H9 (cell line): ENCODE measurements around the gene NAB2. TPM values are rescaled to one million over a fixed set of nuclear protein-coding genes. Genes with fewer than 3 reads are reported as not detected.

Experiments
- DNase-seq: peaks from one replicate; pipeline ENCODE4 v3.0.0-alpha.2; 2017
- H2AFZ ChIP-seq: one replicate; pipeline ENCODE4 v1.6.1; 2013; ENCODE audit warnings: mild to moderate bottlenecking, low read length, control low read depth, moderate library complexity
- H2AK5ac ChIP-seq: 2 replicates; pipeline ENCODE4 v1.6.1; 2013; ENCODE audit warnings: low read length, control low read depth, mixed read lengths; ENCODE audit not compliant: insufficient read length
- H2BK120ac ChIP-seq: one replicate; pipeline ENCODE4 v1.6.1; 2013; ENCODE audit warnings: low read depth, mild to moderate bottlenecking, low read length, control low read depth, inconsistent platforms; ENCODE audit not compliant: poor library complexity, severe bottlenecking
- H2BK12ac ChIP-seq: 2 replicates; pipeline ENCODE4 v1.6.1; 2013; ENCODE audit warnings: low read length, control low read depth, mixed read lengths, low read depth; ENCODE audit not compliant: insufficient read length
- H2BK15ac ChIP-seq: 2 replicates; pipeline ENCODE4 v1.6.1; 2013; ENCODE audit warnings: low read depth, low read length, control low read depth
- H2BK20ac ChIP-seq: one replicate; pipeline ENCODE4 v1.6.1; 2013; ENCODE audit warnings: low read depth, mild to moderate bottlenecking, low read length, control low read depth, inconsistent platforms; ENCODE audit not compliant: poor library complexity, severe bottlenecking
- H2BK5ac ChIP-seq: 2 replicates; pipeline ENCODE4 v1.6.1; 2013; ENCODE audit warnings: low read length, control low read depth, mixed read lengths; ENCODE audit not compliant: insufficient read length
- H3K14ac ChIP-seq: 2 replicates; pipeline ENCODE4 v1.6.1; 2013; ENCODE audit warnings: low read length, control low read depth; ENCODE audit not compliant: insufficient read depth
- H3K18ac ChIP-seq: 2 replicates; pipeline ENCODE4 v1.6.1; 2013; ENCODE audit warnings: low read depth, mild to moderate bottlenecking, mixed read lengths, low read length, control low read depth; ENCODE audit not compliant: insufficient read length
- H3K23ac ChIP-seq: 2 replicates; pipeline ENCODE4 v1.6.1; 2013; ENCODE audit warnings: low read length, control low read depth, mixed read lengths, low read depth; ENCODE audit not compliant: insufficient read length
- H3K23me2 ChIP-seq: 2 replicates; pipeline ENCODE4 v1.6.1; 2013; ENCODE audit warnings: low read depth, mild to moderate bottlenecking, mixed read lengths, low read length, control low read depth; ENCODE audit not compliant: insufficient read length, poor library complexity, severe bottlenecking
- H3K27ac ChIP-seq: 2 replicates; pipeline ENCODE4 v1.5.1; 2013; ENCODE audit warnings: low read length, control low read depth, mixed read lengths, low read depth; ENCODE audit not compliant: insufficient read length
- H3K27me3 ChIP-seq: 2 replicates; pipeline ENCODE4 v1.6.1; 2013; ENCODE audit warnings: low read length, control low read depth, inconsistent platforms; ENCODE audit not compliant: insufficient read depth
- H3K4ac ChIP-seq: 2 replicates; pipeline ENCODE4 v1.6.1; 2013; ENCODE audit warnings: low read depth, mild to moderate bottlenecking, control low read depth, inconsistent platforms, low read length, moderate library complexity
- H3K4me1 ChIP-seq: 2 replicates; pipeline ENCODE4 v1.6.1; 2013; ENCODE audit warnings: low read length, control low read depth, inconsistent platforms; ENCODE audit not compliant: insufficient read depth
- H3K4me2 ChIP-seq: 2 replicates; pipeline ENCODE4 v1.6.1; 2013; ENCODE audit warnings: low read length, control low read depth, mixed read lengths; ENCODE audit not compliant: insufficient read length, insufficient read depth
- H3K56ac ChIP-seq: 2 replicates; pipeline ENCODE4 v1.6.1; 2013; ENCODE audit warnings: low read depth, mild to moderate bottlenecking, mixed read lengths, low read length, control low read depth; ENCODE audit not compliant: insufficient read length
- H3K79me1 ChIP-seq: 2 replicates; pipeline ENCODE4 v1.6.1; 2013; ENCODE audit warnings: low read depth, mild to moderate bottlenecking, moderate library complexity, low read length, control low read depth, inconsistent platforms; ENCODE audit not compliant: insufficient read depth, poor library complexity, severe bottlenecking
- H3K79me2 ChIP-seq: 2 replicates; pipeline ENCODE4 v1.6.1; 2013; ENCODE audit warnings: low read length, control low read depth, inconsistent platforms; ENCODE audit not compliant: insufficient read depth
- H3K9ac ChIP-seq: 2 replicates; pipeline ENCODE4 v1.6.1; 2013; ENCODE audit warnings: low read length, control low read depth, mixed read lengths; ENCODE audit not compliant: insufficient read length; ENCODE audit errors: extremely low read depth
- H3K9me3 ChIP-seq: one replicate; pipeline ENCODE4 v1.6.1; 2013; ENCODE audit warnings: low read depth, low read length, inconsistent platforms; ENCODE audit not compliant: control insufficient read depth
- H3T11ph ChIP-seq: one replicate; pipeline ENCODE4 v1.6.1; 2013; ENCODE audit warnings: mild to moderate bottlenecking, low read length, control low read depth, inconsistent platforms
- H4K20me1 ChIP-seq: one replicate; pipeline ENCODE4 v1.6.1; 2013; ENCODE audit not compliant: control insufficient read depth, insufficient read length, insufficient read depth
- H4K5ac ChIP-seq: 2 replicates; pipeline ENCODE4 v1.6.1; 2013; ENCODE audit warnings: low read depth, mild to moderate bottlenecking, mixed read lengths, low read length, control low read depth; ENCODE audit not compliant: insufficient read length
- H4K8ac ChIP-seq: replicated peaks from 2 replicates; pipeline ENCODE4 v1.6.1; 2013; ENCODE audit warnings: low read length, control low read depth, mixed read lengths, low read depth; ENCODE audit not compliant: insufficient read length
- H4K91ac ChIP-seq: 2 replicates; pipeline ENCODE4 v1.6.1; 2013; ENCODE audit warnings: low read depth, mild to moderate bottlenecking, moderate library complexity, mixed read lengths, low read length, control low read depth; ENCODE audit not compliant: insufficient read length
- H3K27ac Mint-ChIP-seq, 3 experiments: 2 replicates in 2 of 3; 3 replicates in 1 of 3; pipeline ENCODE4 v1.8.0; 2020 to 2021; ENCODE audit warnings: mixed read lengths in 3 of 3, mild to moderate bottlenecking in 1 of 3, moderate library complexity in 1 of 3
- H3K27me3 Mint-ChIP-seq: 2 replicates; pipeline ENCODE4 v1.8.0; 2021; ENCODE audit warnings: low read depth, mild to moderate bottlenecking, moderate library complexity, mixed read lengths
- H3K36me3 Mint-ChIP-seq, 3 experiments: 2 replicates in 2 of 3; 3 replicates in 1 of 3; pipeline ENCODE4 v1.8.0; 2020 to 2021; ENCODE audit warnings: low read depth in 3 of 3, mixed read lengths in 3 of 3; ENCODE audit not compliant: insufficient read depth in 1 of 3
- H3K4me1 Mint-ChIP-seq, 2 experiments: 2 replicates each; pipeline ENCODE4 v1.8.0; 2020; ENCODE audit warnings: mixed read lengths in 2 of 2
- H3K4me3 Mint-ChIP-seq, 2 experiments: 2 replicates in 1 of 2; 3 replicates in 1 of 2; pipeline ENCODE4 v1.8.0; 2020 to 2021; ENCODE audit warnings: mild to moderate bottlenecking in 2 of 2, mixed read lengths in 2 of 2, moderate library complexity in 1 of 2
- H3K9me3 Mint-ChIP-seq, 2 experiments: 2 replicates in 1 of 2; 3 replicates in 1 of 2; pipeline ENCODE4 v1.8.0; 2020; ENCODE audit warnings: mild to moderate bottlenecking in 2 of 2, mixed read lengths in 2 of 2, moderate library complexity in 1 of 2
- WGBS: extraction: QIAGEN DNeasy Blood & Tissue Kit; methylation state at CpG from one replicate; pipeline ENCODE4 v1.1.7; 2013; ENCODE audit warnings: missing lambda C conversion rate, low lambda C conversion rate, mixed read lengths; ENCODE audit not compliant: insufficient read length; ENCODE audit errors: extremely low coverage; 5-methylcytosine and 5-hydroxymethylcytosine counted together
- total RNA-seq: library from RNA; stranded (reverse); gene quantifications from 2 replicates; pipeline ENCODE4 v1.2.1, GENCODE V29; 2021
- TF ChIP-seq, protein P1 (sequence below): fragments of 200-600 bp; sonication (generic); conservative IDR thresholded peaks from 3 replicates; pipeline ENCODE4 v1.8.0; 2021; ENCODE audit warnings: antibody characterized with exemption, mild to moderate bottlenecking

NAB2 gene
- total RNA-seq, 1 experiment from 2014 or later = 67.8 TPM

- TF ChIP-seq, protein P1, sequence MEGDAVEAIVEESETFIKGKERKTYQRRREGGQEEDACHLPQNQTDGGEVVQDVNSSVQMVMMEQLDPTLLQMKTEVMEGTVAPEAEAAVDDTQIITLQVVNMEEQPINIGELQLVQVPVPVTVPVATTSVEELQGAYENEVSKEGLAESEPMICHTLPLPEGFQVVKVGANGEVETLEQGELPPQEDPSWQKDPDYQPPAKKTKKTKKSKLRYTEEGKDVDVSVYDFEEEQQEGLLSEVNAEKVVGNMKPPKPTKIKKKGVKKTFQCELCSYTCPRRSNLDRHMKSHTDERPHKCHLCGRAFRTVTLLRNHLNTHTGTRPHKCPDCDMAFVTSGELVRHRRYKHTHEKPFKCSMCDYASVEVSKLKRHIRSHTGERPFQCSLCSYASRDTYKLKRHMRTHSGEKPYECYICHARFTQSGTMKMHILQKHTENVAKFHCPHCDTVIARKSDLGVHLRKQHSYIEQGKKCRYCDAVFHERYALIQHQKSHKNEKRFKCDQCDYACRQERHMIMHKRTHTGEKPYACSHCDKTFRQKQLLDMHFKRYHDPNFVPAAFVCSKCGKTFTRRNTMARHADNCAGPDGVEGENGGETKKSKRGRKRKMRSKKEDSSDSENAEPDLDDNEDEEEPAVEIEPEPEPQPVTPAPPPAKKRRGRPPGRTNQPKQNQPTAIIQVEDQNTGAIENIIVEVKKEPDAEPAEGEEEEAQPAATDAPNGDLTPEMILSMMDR = no peak
- Histone ChIP-seq H4K91ac (no peak overlapping the region), H3K27me3 (no peaks in the 10 kb centered on the region)
Observed at GRCh38 chr12:57089271-57090245, 644 bp downstream of the NAB2 start.

More at GRCh38 chr12:57089271-57090245, 644 bp downstream of the NAB2 start:
- Histone ChIP-seq H3K79me1 (no peaks in the 10 kb centered on the region), H3K18ac (no peak overlapping the region), H2AFZ (no peak overlapping the region), H3K27ac (no peak overlapping the region), H2BK5ac (no peak overlapping the region), H3K4me2 (peak overlapping the region; percentile 56), H3T11ph (no peak overlapping the region), H3K9me3 (no peaks in the 10 kb centered on the region), H3K79me2 (no peaks in the 10 kb centered on the region; the same call in 1 of the 2 replicates), H4K5ac (no peak overlapping the region), H2BK120ac (no peak overlapping the region), H3K4ac (no peak overlapping the region), H2BK12ac (no peak overlapping the region), H3K23me2 (peaks cover 9% of the 10 kb centered on the region), H3K14ac (no peak overlapping the region), H3K9ac (peak overlapping the region; percentile 42), H4K20me1 (no peaks in the 10 kb centered on the region), H2AK5ac (no peak overlapping the region), H2BK20ac (no peak overlapping the region), H3K4me1 (no peaks in the 10 kb centered on the region; the same call in 1 of the 2 replicates), H3K56ac (no peak overlapping the region), H3K23ac (no peak overlapping the region), H2BK15ac (no peak overlapping the region), H4K8ac (no peak overlapping the region)
- H3K27ac Mint-ChIP-seq = peak overlapping the region; percentile 50 to 93 (median 55); a peak in 5 of 7 replicates
- peaks cover 54 to 62% of the 10 kb centered on the region in 2 experiments for H3K4me1 Mint-ChIP-seq
- DNase-seq = no peak
- H3K9me3 Mint-ChIP-seq = no peaks in the 10 kb centered on the region; a peak in 1 of 5 replicates
- H3K27me3 Mint-ChIP-seq = no peaks in the 10 kb centered on the region
- peak overlapping the region; percentile 89 to 93 for H3K4me3 Mint-ChIP-seq
- WGBS = no CpG with 5 or more reads among the region's 45 CpGs
- H3K36me3 Mint-ChIP-seq = peaks cover 13 to 44% (median 35%) of the 10 kb centered on the region in 3 experiments
